Ovary (tissue), 9 donors: ENCODE results near the gene WBP4. TPM values are rescaled to one million over a fixed set of nuclear protein-coding genes. Genes with fewer than 3 reads are reported as not detected.
"Not testable (repeated sequence)": the region's sequence is repeated elsewhere in the genome, so short reads cannot be mapped to it uniquely, and the experiment has no call there.

Experiments used
- DNase-seq, 5 donors: peaks; one replicate each; pipeline ENCODE4 v3.0.0-alpha.2; 2019 to 2020
- H3K27ac ChIP-seq, 2 donors: fragments of 200-600 bp; one replicate each; pipeline versions ENCODE4 v1.5.1 to v1.8.0; 2019 to 2022
- H3K27me3 ChIP-seq: fragments of 200-600 bp; one replicate; pipeline ENCODE4 v1.8.0; 2022
- H3K36me3 ChIP-seq: fragments of 200-600 bp; sonication (generic); one replicate; pipeline ENCODE4 v1.5.1; 2019
- H3K4me1 ChIP-seq: one replicate; pipeline ENCODE4 v1.8.1; 2013; ENCODE audit warnings: mild to moderate bottlenecking, moderate library complexity; ENCODE audit not compliant: insufficient read depth
- H3K4me3 ChIP-seq: fragments of 200-600 bp; sonication (generic); one replicate; pipeline ENCODE4 v1.5.1; 2017
- H3K9me3 ChIP-seq, 2 donors: fragments of 200-600 bp in 1 of 2; sonication (generic) in 1 of 2; one replicate each; pipeline versions ENCODE4 v1.5.1 to v1.8.1; 2013 to 2019; ENCODE audit warnings: mild to moderate bottlenecking in 1 of 2, moderate library complexity in 1 of 2
- CTCF ChIP-seq, 3 donors: fragments of 450-650 bp in 2 of 3; fragments of 200-600 bp in 1 of 3; IDR thresholded peaks; one replicate each; pipeline versions ENCODE4 v1.5.1 to v1.8.0; 2016 to 2022; ENCODE audit warnings: antibody characterized with exemption in 3 of 3, mild to moderate bottlenecking in 1 of 3
- EP300 ChIP-seq: sonication (generic); formaldehyde crosslinking; IDR thresholded peaks from one replicate; pipeline ENCODE4 v1.6.1; 2017; ENCODE audit warnings: antibody characterized with exemption
- POLR2A ChIP-seq: fragments of 450-650 bp; IDR thresholded peaks from one replicate; pipeline ENCODE4 v1.6.1; 2017; ENCODE audit warnings: antibody characterized with exemption, mild to moderate bottlenecking, moderate library complexity
- WGBS, 3 donors: extraction: QIAGEN DNeasy Blood & Tissue Kit in 1 of 3; methylation state at CpG; one replicate each; pipeline versions ENCODE4 v1.1.5 to v1.1.7; 2013 to 2017; 5-methylcytosine and 5-hydroxymethylcytosine counted together
- intact Hi-C, 4 donors: fragments of 100-400 bp; cut with DNase I; formaldehyde crosslinking; loops; one replicate each; pipeline versions ENCODE4 v1.11.0 to v1.15.1; 2022 to 2023
- polyA plus RNA-seq, 2 donors: library from polyadenylated mRNA; stranded (reverse); fragments of 200-250 nt in 1 of 2; fragments of 350-450 nt in 1 of 2; fragmentation: Illumina TruSeq in 1 of 2; extraction: RNeasy Lipid Tissue Mini Kit (QIAGEN cat#74804) in 1 of 2; gene quantifications; one replicate each; pipeline ENCODE4 v1.2.3, GENCODE V29; 2013 to 2014
- total RNA-seq, 7 donors: library from RNA; depleted of rRNA in 2 of 7; stranded (reverse); fragments of >200 nt in 2 of 7; fragmentation: NEBNext Ultra II Directional in 3 of 7; extraction: Animal tissue kit (Norgen Biotek cat#: 25700) in 3 of 7; gene quantifications; one replicate each; pipeline versions ENCODE4 v1.1.0 to v1.2.4, GENCODE V29; 2016 to 2023
- donor health status: DM: no; HTN: no; CAD: no; lungs with moderate emphysema.
- donor health status: DM: no; HTN: no; CAD: no.
- donor health status: Bipolar disorder and iron deficiency.
- donor health status: DM: yes; HTN: yes; CAD: no.
- donor health status: DM: no; HTN: no; CAD: no.
- donor health status: DM: yes; HTN: yes; CAD: no.

Gene WBP4
- total and polyA plus RNA-seq, 9 donors = 7.5 to 13.2 (median 10.2) TPM

- H3K27ac ChIP-seq = no peak overlapping the region
Measured at GRCh38 chr13:41039746-41040145, 21.6 kb upstream of the WBP4 start.

GRCh38 chr13:41040584-41041334, 20.6 kb upstream of the WBP4 start:
- intact Hi-C loops = no loop called here

More at GRCh38 chr13:41039746-41040145, 21.6 kb upstream of the WBP4 start:
- Histone ChIP-seq H3K27me3 (no peaks in the 10 kb centered on the region), H3K4me3 (no peak overlapping the region), H3K4me1 (no peaks in the 10 kb centered on the region), H3K36me3 (no peaks in the 10 kb centered on the region), H3K9me3 (no peaks in the 10 kb centered on the region)
- intact Hi-C loops = no loop called here
- no peak for TF ChIP-seq POLR2A
- TF ChIP-seq CTCF (IDR thresholded peaks at IDR 0.05) = no peak
- no peak for TF ChIP-seq EP300
- no peak for DNase-seq

GRCh38 chr13:41042419-41042818, 18.9 kb upstream of the WBP4 start:
- H3K27ac ChIP-seq, intact Hi-C loops, H3K9me3 ChIP-seq, H3K36me3 ChIP-seq, H3K4me1 ChIP-seq, H3K4me3 ChIP-seq, H3K27me3 ChIP-seq, DNase-seq: not testable (repeated sequence)
- WGBS, 3 donors = 95 to 97% (median 96%) methylated on average over 3 to 4 of the region's 4 CpGs

More at GRCh38 chr13:41040584-41041334, 20.6 kb upstream of the WBP4 start:
- no peak for DNase-seq
- TF ChIP-seq CTCF (IDR thresholded peaks at IDR 0.05) (no peak), EP300 (no peak), POLR2A (no peak)
- H3K4me3 ChIP-seq = no peak overlapping the region
- H3K9me3 ChIP-seq = no peaks in the 10 kb centered on the region
- no peaks in the 10 kb centered on the region for H3K36me3 ChIP-seq
- no peaks in the 10 kb centered on the region for H3K27me3 ChIP-seq
- WGBS, 3 donors = 77 to 81% (median 79%) methylated on average over 9 of the region's 9 CpGs
- no peaks in the 10 kb centered on the region for H3K4me1 ChIP-seq
- no peak overlapping the region for H3K27ac ChIP-seq

GRCh38 chr13:41048640-41049039, 12.7 kb upstream of the WBP4 start:
- Histone ChIP-seq H3K4me1 (peaks cover 2% of the 10 kb centered on the region), H3K9me3 (no peaks in the 10 kb centered on the region), H3K27me3 (no peaks in the 10 kb centered on the region), H3K4me3 (no peak overlapping the region), H3K27ac (no peak overlapping the region), H3K36me3 (no peaks in the 10 kb centered on the region)
- intact Hi-C loops = no loop called here
- DNase-seq = no peak
- WGBS, 3 donors = 96 to 98% (median 97%) methylated on average over 5 of the region's 5 CpGs
- TF ChIP-seq EP300 (no peak), CTCF (IDR thresholded peaks at IDR 0.05) (no peak), POLR2A (no peak)
